DMS79 treated with DMSO at 0.1 percent for 48 hours (cell line): Measurements from ENCODE around the gene HOXD10.

ENCODE experiments used
- DNase-seq: peaks from one replicate; lab custom pipeline; 2025; lab: John Stamatoyannopoulos, UW

Gene HOXD10

GRCh38 chr2:176151442-176152287 is 35.1 kb downstream of the HOXD10 start, which contains the start of gene HOXD4:
HOXD4 (plus strand) TSS chr2:176151550; CDS start chr2:176151634, 84 bp downstream.
- no peak for DNase-seq

- DNase-seq: no peak
Observed at GRCh38 chr2:176152350-176153181, 36.0 kb downstream of the HOXD10 start.

GRCh38 chr2:176154576-176155252 is 38.1 kb downstream of the HOXD10 start:
- DNase-seq: no peak

- DNase-seq: no peak
Observed at GRCh38 chr2:176155356-176156044, 38.9 kb downstream of the HOXD10 start.

GRCh38 chr2:176156301-176156806 is 39.8 kb downstream of the HOXD10 start:
- no peak for DNase-seq

GRCh38 chr2:176156807-176157498 is 40.4 kb downstream of the HOXD10 start, which contains the start of gene HOXD3:
HOXD3 (plus strand) TSS chr2:176157307; CDS start chr2:176169115, 11,808 bp downstream.
- no peak for DNase-seq

- peak; percentile 60 for DNase-seq
Observed at GRCh38 chr2:176157499-176158185, 41.1 kb downstream of the HOXD10 start.

GRCh38 chr2:176158186-176158591 is 41.6 kb downstream of the HOXD10 start:
- DNase-seq: peak; percentile 50

GRCh38 chr2:176158855-176159662 is 42.5 kb downstream of the HOXD10 start:
- no peak for DNase-seq

GRCh38 chr2:176159663-176160250 is 43.2 kb downstream of the HOXD10 start:
- no peak for DNase-seq

- no peak for DNase-seq
Observed at GRCh38 chr2:176160251-176160985, 43.8 kb downstream of the HOXD10 start.

- no peak for DNase-seq
Observed at GRCh38 chr2:176160986-176161824, 44.6 kb downstream of the HOXD10 start.

- DNase-seq: no peak
Observed at GRCh38 chr2:176161825-176162626, 45.4 kb downstream of the HOXD10 start.

- DNase-seq: no peak
Observed at GRCh38 chr2:176162911-176163671, 46.5 kb downstream of the HOXD10 start.

GRCh38 chr2:176163672-176164056 is 47.1 kb downstream of the HOXD10 start:
- DNase-seq: no peak

- DNase-seq: no peak
Observed at GRCh38 chr2:176164201-176164600, 47.6 kb downstream of the HOXD10 start.
